Fibroblast of skin of scalp (primary cell): ENCODE measurements around the gene GARNL3.

ENCODE experiments used
- DNase-seq: peaks from one replicate; pipeline ENCODE4 v3.0.0-alpha.2; 2013

GARNL3 gene

GRCh38 chr9:127279717-127280285 lies 15.2 kb downstream of the GARNL3 start:
- DNase-seq = no peak

GRCh38 chr9:127280880-127281660 lies 16.5 kb downstream of the GARNL3 start:
- DNase-seq = no peak

- DNase-seq = no peak
Measured at GRCh38 chr9:127281891-127282290, 17.3 kb downstream of the GARNL3 start.

GRCh38 chr9:127282611-127283010 lies 18.0 kb downstream of the GARNL3 start:
- DNase-seq = no peak

- DNase-seq = no peak
Measured at GRCh38 chr9:127283135-127283534, 18.6 kb downstream of the GARNL3 start.

- peak; percentile 49 for DNase-seq
Measured at GRCh38 chr9:127283917-127284497, 19.4 kb downstream of the GARNL3 start.

- no peak for DNase-seq
Measured at GRCh38 chr9:127285965-127286364, 21.4 kb downstream of the GARNL3 start.

GRCh38 chr9:127290561-127291065 lies 26.0 kb downstream of the GARNL3 start:
- peak; percentile 3 for DNase-seq

GRCh38 chr9:127291246-127291778 lies 26.7 kb downstream of the GARNL3 start:
- DNase-seq = no peak

- no peak for DNase-seq
Measured at GRCh38 chr9:127292415-127292814, 27.8 kb downstream of the GARNL3 start.

- DNase-seq = no peak
Measured at GRCh38 chr9:127293328-127293727, 28.8 kb downstream of the GARNL3 start.

- DNase-seq = no peak
Measured at GRCh38 chr9:127293767-127294166, 29.2 kb downstream of the GARNL3 start.

GRCh38 chr9:127295005-127295404 lies 30.4 kb downstream of the GARNL3 start:
- DNase-seq = no peak

- no peak for DNase-seq
Measured at GRCh38 chr9:127300886-127301447, 36.4 kb downstream of the GARNL3 start.

GRCh38 chr9:127303830-127304229 lies 39.3 kb downstream of the GARNL3 start:
- no peak for DNase-seq

- no peak for DNase-seq
Measured at GRCh38 chr9:127305206-127305837, 40.7 kb downstream of the GARNL3 start.

GRCh38 chr9:127305838-127306226 lies 41.3 kb downstream of the GARNL3 start:
- DNase-seq = no peak

GRCh38 chr9:127307802-127308201 lies 43.2 kb downstream of the GARNL3 start:
- no peak for DNase-seq

GRCh38 chr9:127308652-127309434 lies 44.3 kb downstream of the GARNL3 start:
- peak; percentile 32 for DNase-seq

GRCh38 chr9:127309715-127310114 lies 45.1 kb downstream of the GARNL3 start:
- DNase-seq = no peak

GRCh38 chr9:127311239-127311741 lies 46.7 kb downstream of the GARNL3 start:
- peak; percentile 48 for DNase-seq
